ENCODE measurements around the gene MYEOV. TPM values are rescaled to one million over a fixed set of nuclear protein-coding genes. Genes with fewer than 3 reads are reported as not detected.

MYEOV gene
- total and polyA plus RNA-seq, 2 of the 8 experiments (the other 6 are each of a cell fraction or from before 2014, with no cell fraction given): 0.44 to 0.67 TPM

DNA sequence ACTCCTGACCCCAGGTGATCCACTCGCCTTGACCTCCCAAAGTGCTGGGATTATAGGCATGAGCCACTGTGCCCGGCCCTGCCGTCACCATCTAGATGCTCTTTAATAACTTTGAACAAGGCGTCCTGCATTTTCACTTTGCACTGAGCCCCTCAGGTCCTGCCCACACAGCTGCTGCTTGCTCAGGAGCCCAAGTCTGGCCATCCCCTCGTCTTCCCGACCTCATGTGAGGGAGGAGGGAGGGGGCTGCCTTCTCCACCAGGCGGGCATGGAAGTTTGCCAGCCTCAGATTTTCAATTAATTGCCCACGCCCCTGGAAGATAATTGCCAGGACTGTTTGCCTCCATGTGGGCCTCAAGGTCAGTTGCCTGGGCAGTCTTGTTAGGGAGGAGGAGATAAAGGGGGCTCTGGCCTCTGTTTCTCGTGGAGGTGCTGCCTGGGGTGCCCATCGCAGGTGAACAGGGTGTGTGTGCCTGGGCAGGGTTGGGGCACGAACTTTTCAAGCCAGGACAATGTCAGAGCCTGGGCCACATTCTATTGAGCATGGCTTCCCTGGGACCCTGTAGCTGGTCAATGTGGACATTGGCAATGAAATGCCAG lies 27.9 kb upstream of the MYEOV start (continued):
- TF ChIP-seq EZH2 (IDR thresholded peaks at IDR 0.05; ENCODE audit: low read depth, low read length, severe bottlenecking): no peak
- TF ChIP-seq ZNF274 (IDR thresholded peaks at IDR 0.05; ENCODE audit: borderline replicate concordance, extremely low read depth, low read length): no peak
- TF ChIP-seq ASH2L (IDR thresholded peaks at IDR 0.05; ENCODE audit: low read length): no peak
- TF ChIP-seq SUZ12 (IDR thresholded peaks at IDR 0.05; ENCODE audit: low read length): no peak
- no peak for TF ChIP-seq KDM5A (IDR thresholded peaks at IDR 0.05; ENCODE audit: low read length)
- TF ChIP-seq SP1 (IDR thresholded peaks at IDR 0.05; ENCODE audit: low read depth, low read length): no peak
- TF ChIP-seq BACH1 (IDR thresholded peaks at IDR 0.05; ENCODE audit: low read length): no peak
- TF ChIP-seq NANOG (IDR thresholded peaks at IDR 0.05; ENCODE audit: insufficient read depth, low read depth, low read length, poor library complexity, severe bottlenecking): no peak

Data from H1 (cell line).